ENCODE measurements around the gene RTN4. TPM values are rescaled to one million over a fixed set of nuclear protein-coding genes. Genes with fewer than 3 reads are reported as not detected.

The RTN4 gene
- total RNA-seq, 2 donors from 2014 or later, result 180 to 225 TPM

- TF ChIP-seq CTCF (conservative IDR thresholded peaks at IDR 0.05), result no peak
- H3K9ac ChIP-seq (ENCODE audit: extremely low read depth, low read length, poor library complexity, severe bottlenecking), result no peak overlapping the region
- 94 to 100% methylated on average over 2 to 4 of the region's 4 CpGs for WGBS, 2 experiments (ENCODE audit: insufficient coverage in 1 of 2, insufficient read length in 1 of 2)
These were observed 74.4 kb downstream of the RTN4 start for GRCh38 chr2:54975598-54976492.

GRCh38 chr2:54975175-54975574 lies 75.1 kb downstream of the RTN4 start:
- H3K4me3 ChIP-seq (ENCODE audit: low read length), result no peak overlapping the region
- no peaks in the 10 kb centered on the region for H3K4me1 ChIP-seq (ENCODE audit: control insufficient read depth, insufficient read depth, low read length)
- no peaks in the 10 kb centered on the region for H3K9me3 ChIP-seq (ENCODE audit: control insufficient read depth, low read length)
- Mint-ChIP-seq H3K27me3 (ENCODE audit: insufficient read depth) (no peaks in the 10 kb centered on the region), H3K4me3 (no peak overlapping the region), H3K27ac (no peak overlapping the region), H3K36me3 (ENCODE audit: low read depth) (peaks cover 29% of the 10 kb centered on the region), H3K9me3 (no peaks in the 10 kb centered on the region), H3K4me1 (peaks cover 4% of the 10 kb centered on the region)
- no peak for DNase-seq
- TF ChIP-seq CTCF (conservative IDR thresholded peaks at IDR 0.05), result no peak
- no peaks in the 10 kb centered on the region for H3K27me3 ChIP-seq (ENCODE audit: control insufficient read depth, insufficient read depth, low read length, poor library complexity, severe bottlenecking)
- no peak overlapping the region for H3K9ac ChIP-seq (ENCODE audit: extremely low read depth, low read length, poor library complexity, severe bottlenecking)
- H3K27ac ChIP-seq (ENCODE audit: low read depth, low read length), result no peak overlapping the region
- H3K36me3 ChIP-seq (ENCODE audit: control insufficient read depth, insufficient read depth, low read length), result peaks cover 65% of the 10 kb centered on the region
- WGBS, 2 experiments (ENCODE audit: insufficient coverage in 1 of 2, insufficient read length in 1 of 2), result 93 to 95% methylated on average over 2 of the region's 2 CpGs

More at GRCh38 chr2:54975598-54976492, 74.4 kb downstream of the RTN4 start:
- Histone ChIP-seq H3K4me1 (ENCODE audit: control insufficient read depth, insufficient read depth, low read length) (no peaks in the 10 kb centered on the region), H3K27ac (ENCODE audit: low read depth, low read length) (no peak overlapping the region), H3K27me3 (ENCODE audit: control insufficient read depth, insufficient read depth, low read length, poor library complexity, severe bottlenecking) (no peaks in the 10 kb centered on the region), H3K36me3 (ENCODE audit: control insufficient read depth, insufficient read depth, low read length) (peaks cover 65% of the 10 kb centered on the region), H3K4me3 (ENCODE audit: low read length) (no peak overlapping the region), H3K9me3 (ENCODE audit: control insufficient read depth, low read length) (no peaks in the 10 kb centered on the region)
- no peak for DNase-seq
- peaks cover 29% of the 10 kb centered on the region for H3K36me3 Mint-ChIP-seq (ENCODE audit: low read depth)
- no peaks in the 10 kb centered on the region for H3K27me3 Mint-ChIP-seq (ENCODE audit: insufficient read depth)
- H3K4me1 Mint-ChIP-seq, result peaks cover 5% of the 10 kb centered on the region
- no peaks in the 10 kb centered on the region for H3K9me3 Mint-ChIP-seq
- H3K4me3 Mint-ChIP-seq, result no peak overlapping the region
- H3K27ac Mint-ChIP-seq, result peak overlapping the region; percentile 31

GRCh38 chr2:54969940-54970338 lies 80.3 kb downstream of the RTN4 start:
- Histone ChIP-seq H3K27ac (ENCODE audit: low read depth, low read length) (no peak overlapping the region), H3K4me3 (ENCODE audit: low read length) (no peak overlapping the region), H3K27me3 (ENCODE audit: control insufficient read depth, insufficient read depth, low read length, poor library complexity, severe bottlenecking) (no peaks in the 10 kb centered on the region), H3K4me1 (ENCODE audit: control insufficient read depth, insufficient read depth, low read length) (no peaks in the 10 kb centered on the region), H3K9me3 (ENCODE audit: control insufficient read depth, low read length) (no peaks in the 10 kb centered on the region), H3K36me3 (ENCODE audit: control insufficient read depth, insufficient read depth, low read length) (peaks cover 59% of the 10 kb centered on the region), H3K9ac (ENCODE audit: extremely low read depth, low read length, poor library complexity, severe bottlenecking) (no peak overlapping the region)
- no peaks in the 10 kb centered on the region for H3K27me3 Mint-ChIP-seq (ENCODE audit: insufficient read depth)
- peaks cover 37% of the 10 kb centered on the region for H3K36me3 Mint-ChIP-seq (ENCODE audit: low read depth)
- H3K27ac Mint-ChIP-seq, result no peak overlapping the region
- no peaks in the 10 kb centered on the region for H3K9me3 Mint-ChIP-seq
- DNase-seq, result no peak
- TF ChIP-seq CTCF (conservative IDR thresholded peaks at IDR 0.05), result no peak
- H3K4me3 Mint-ChIP-seq, result no peak overlapping the region
- H3K4me1 Mint-ChIP-seq, result peaks cover 32% of the 10 kb centered on the region
- WGBS, 2 experiments (ENCODE audit: insufficient coverage in 1 of 2, insufficient read length in 1 of 2), result 94 to 98% methylated on average over 6 to 7 of the region's 7 CpGs
